ENCODE measurements around the gene ZSWIM9.
A peak's percentile ranks its signal among the peaks of the same experiment; 100 is the strongest.
"Not testable (repeated sequence)": the region's sequence is repeated elsewhere in the genome, so short reads cannot be mapped to it uniquely, and the experiment has no call there.

Gene ZSWIM9

GRCh38 chr19:48176226-48176625 lies 5.7 kb downstream of the ZSWIM9 start:
- DNase-seq = no peak

- no peak for DNase-seq
Measured at GRCh38 chr19:48181505-48181904, 11.0 kb downstream of the ZSWIM9 start.

DNA sequence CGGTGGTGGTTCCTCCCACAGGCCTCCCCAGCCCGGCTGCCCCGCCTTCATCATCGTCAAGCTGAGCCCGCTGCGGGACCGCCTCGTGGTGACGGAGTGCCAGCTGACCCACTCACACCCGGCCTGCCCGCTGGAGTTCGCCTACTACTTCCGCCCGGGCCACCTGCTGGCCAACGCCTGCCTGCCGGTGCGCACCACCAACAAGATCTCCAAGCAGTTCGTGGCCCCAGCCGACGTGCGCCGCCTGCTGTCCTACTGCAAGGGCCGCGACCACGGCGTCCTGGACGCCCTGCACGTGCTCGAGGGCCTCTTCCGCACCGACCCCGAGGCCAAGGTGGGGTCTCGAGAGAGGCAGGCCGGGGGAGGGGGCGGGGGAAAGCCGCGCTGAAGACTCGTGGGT lies 12.0 kb downstream of the ZSWIM9 start:
- no peak for DNase-seq

- DNase-seq = no peak
Measured at GRCh38 chr19:48183356-48183755, 12.9 kb downstream of the ZSWIM9 start.

DNA sequence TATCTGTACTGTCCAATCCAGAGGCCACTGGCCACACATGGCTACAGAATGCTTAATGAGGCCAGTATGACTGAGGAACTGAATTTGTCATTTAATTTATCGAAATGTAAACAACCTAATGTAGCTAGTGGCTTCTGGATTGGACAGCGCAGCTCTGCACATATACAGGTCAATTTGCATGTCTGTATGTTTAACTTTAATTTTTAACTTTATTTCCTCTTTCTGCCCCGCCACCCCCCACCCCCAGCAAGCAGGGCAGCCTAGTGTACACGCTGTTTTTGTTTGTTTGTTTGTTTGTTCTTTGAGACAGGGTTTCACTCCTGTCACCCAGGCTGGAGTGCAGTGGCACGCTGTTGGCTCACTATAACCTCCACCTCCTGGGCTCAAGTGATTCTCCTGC lies 15.5 kb downstream of the ZSWIM9 start:
- DNase-seq = no peak

DNA sequence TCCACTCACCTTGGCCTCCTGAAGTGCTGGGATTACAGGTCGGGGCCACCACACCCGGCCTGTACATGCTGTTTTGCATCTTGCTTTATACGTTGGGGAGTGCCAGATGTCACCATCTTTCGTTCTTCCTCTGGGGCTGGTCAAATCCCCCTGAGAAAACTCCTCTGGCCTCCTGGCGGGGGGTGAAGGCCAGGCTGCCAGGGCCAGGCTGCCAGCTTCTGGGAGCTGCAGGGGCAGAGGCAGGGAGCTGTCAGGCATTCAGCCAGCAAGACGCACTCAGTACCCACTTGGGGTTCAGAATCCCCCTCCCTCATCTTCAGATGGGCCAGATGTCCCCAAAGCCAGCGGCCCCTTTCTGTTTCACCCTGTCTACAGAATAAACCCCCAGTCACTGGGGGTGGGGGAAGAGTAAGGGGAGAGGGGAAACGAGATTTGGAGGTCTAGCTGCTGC lies 16.1 kb downstream of the ZSWIM9 start:
- no peak for DNase-seq

DNA sequence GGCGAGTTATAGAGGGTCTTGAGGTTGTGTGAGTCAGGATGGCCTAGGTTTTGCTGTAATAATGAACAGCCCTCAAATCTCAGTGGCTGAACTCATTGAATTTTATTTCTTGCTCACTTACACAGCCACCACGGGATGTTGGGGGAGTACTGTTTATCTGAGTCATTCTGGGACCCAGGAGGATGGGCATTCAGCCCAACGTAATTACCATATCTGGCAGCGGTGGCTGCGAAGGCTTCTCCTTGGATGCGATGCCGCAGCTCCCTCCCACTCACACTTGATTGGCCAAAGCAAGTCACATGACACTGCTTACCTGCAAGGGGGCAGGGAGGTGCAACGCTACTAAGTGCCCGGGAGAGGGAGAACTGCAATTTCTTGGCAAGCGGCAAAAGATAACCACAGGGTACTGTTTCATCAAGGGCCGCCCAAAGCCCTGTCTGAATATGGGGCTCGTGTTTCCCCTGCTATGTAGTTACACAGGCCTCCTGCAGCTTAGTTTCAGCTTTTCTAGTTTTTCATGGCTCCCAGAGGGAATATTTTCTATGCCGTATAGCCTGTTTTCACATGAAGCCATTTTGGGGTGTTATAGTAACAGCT lies 19.9 kb downstream of the ZSWIM9 start:
- no peak for DNase-seq

DNA sequence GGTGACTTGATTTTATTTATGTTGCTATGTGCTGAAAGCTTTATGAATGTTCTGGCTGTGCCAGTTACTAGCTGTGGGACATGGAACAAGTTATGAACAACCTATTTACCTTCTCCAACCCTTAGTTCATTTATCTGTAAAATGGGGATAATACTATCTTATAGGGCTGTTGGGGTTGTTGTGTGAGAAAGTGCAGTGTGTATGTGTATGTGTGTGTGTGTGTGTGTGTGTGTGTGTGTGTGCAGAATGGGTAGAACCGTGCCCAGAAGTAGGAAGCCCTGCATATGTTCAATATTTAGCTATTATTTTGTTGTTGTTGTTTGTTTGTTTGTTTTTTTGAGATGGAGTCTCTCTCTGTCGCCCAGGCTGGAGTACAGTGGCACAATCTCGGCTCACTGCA lies 20.4 kb downstream of the ZSWIM9 start:
- no peak for DNase-seq

GRCh38 chr19:48192750-48193149 lies 22.3 kb downstream of the ZSWIM9 start:
- no peak for DNase-seq

GRCh38 chr19:48194041-48194843 lies 23.8 kb downstream of the ZSWIM9 start:
- DNase-seq = no peak

GRCh38 chr19:48194844-48195830 lies 24.7 kb downstream of the ZSWIM9 start:
- DNase-seq = no peak

GRCh38 chr19:48196321-48196763 lies 25.9 kb downstream of the ZSWIM9 start:
- DNase-seq = no peak

DNA sequence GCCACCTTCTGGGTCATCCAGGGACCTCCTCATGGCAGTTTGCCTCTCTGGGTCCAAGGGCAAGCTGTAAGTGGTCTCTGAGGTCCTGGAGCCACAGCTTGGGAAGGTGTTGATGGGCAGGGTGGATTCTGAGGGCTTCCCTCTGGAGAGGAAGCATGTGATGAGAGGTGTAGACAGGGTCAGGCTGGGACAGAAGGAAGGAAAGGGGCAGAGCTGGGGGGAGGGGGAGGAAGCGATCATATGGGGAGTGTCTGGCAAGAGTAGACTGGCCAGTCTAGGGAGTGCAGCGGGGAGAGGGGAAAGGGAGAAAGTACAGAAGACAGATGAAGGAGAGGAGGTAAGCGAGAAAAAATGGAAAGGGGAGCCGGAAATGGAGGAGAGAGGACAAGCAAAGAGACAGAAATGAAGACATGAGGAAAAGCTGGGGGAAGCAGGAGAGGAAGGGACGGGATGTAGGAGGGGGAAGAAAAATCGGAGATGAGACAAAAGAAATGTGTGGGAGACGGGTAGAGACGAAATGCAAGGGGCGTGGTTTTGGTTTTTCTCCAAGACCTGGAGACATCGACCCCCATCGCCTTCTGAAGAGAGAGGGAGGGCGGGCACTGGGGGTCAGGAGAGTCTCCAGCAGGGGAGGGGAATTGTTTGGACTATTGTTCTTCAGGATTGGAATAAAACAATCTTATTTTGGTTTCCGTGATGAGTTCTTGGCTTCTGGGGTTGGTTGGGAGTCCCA lies 26.6 kb downstream of the ZSWIM9 start:
- no peak for DNase-seq

GRCh38 chr19:48203222-48203793 lies 32.8 kb downstream of the ZSWIM9 start:
- no peak for DNase-seq

- DNase-seq = peak; percentile 96
Measured at GRCh38 chr19:48203794-48204628, 33.5 kb downstream of the ZSWIM9 start.

DNA sequence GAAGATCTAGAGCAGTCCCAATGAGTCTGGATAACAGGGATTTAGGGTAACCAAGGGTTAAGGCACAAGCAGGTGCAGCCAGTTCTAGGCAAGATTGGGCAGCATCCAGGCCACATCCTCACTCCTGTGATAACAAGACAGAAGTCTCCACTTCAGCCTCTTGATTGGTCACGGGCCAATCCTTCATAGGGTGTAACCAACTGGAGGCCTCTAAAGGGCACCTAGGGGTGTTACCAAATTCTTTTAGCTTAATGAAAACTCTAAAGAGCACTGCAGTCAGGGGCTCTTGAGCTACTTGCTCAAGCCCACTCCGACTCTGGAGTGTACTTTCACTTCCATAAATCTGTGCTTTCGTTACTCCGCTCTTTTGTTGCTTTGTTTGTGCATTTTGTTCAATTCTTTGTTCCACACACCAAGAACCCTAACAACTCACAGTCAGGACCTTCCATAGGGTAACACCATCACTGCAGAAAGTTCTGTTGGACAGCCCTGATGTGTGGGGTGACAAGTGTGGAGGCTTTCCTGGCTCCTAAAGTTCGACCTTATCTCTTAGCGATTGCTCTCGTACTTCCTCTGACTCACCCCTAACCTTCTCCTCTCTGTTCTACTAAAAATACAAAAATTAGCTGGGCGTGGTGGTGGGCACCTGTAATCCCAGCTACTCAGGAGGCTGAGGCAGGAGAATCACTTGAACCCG lies 36.1 kb downstream of the ZSWIM9 start:
- no peak for DNase-seq

GRCh38 chr19:48210005-48210404 lies 39.5 kb downstream of the ZSWIM9 start:
- no peak for DNase-seq

- DNase-seq = no peak
Measured at GRCh38 chr19:48213959-48214358, 43.5 kb downstream of the ZSWIM9 start.

GRCh38 chr19:48216933-48217332 lies 46.5 kb downstream of the ZSWIM9 start:
- DNase-seq = no peak

GRCh38 chr19:48218997-48219396 lies 48.5 kb downstream of the ZSWIM9 start:
- no peak for DNase-seq

GRCh38 chr19:48220784-48221183 lies 50.3 kb downstream of the ZSWIM9 start:
- DNase-seq = not testable (repeated sequence)

All from KG1 (cell line).